ENCODE measurements around the gene IL15RA.

The IL15RA gene

GRCh38 chr10:5970527-5970926, 6.8 kb downstream of the IL15RA start:
- no peak for TF ChIP-seq CTCF (conservative IDR thresholded peaks at IDR 0.05; ENCODE audit: low read length)
- no peak overlapping the region for H3K4me3 ChIP-seq (ENCODE audit: low read length)
- DNase-seq (ENCODE audit: low read depth), result no peak

- TF ChIP-seq CTCF (conservative IDR thresholded peaks at IDR 0.05; ENCODE audit: low read length), result no peak
Measured at GRCh38 chr10:5970066-5970465, 7.3 kb downstream of the IL15RA start.

GRCh38 chr10:5968681-5969453, 8.5 kb downstream of the IL15RA start:
- no peak for DNase-seq (ENCODE audit: low read depth)
- TF ChIP-seq CTCF (conservative IDR thresholded peaks at IDR 0.05; ENCODE audit: low read length), result no peak

More at GRCh38 chr10:5970066-5970465, 7.3 kb downstream of the IL15RA start:
- DNase-seq (ENCODE audit: low read depth), result no peak
- no peak overlapping the region for H3K4me3 ChIP-seq (ENCODE audit: low read length)

GRCh38 chr10:5968037-5968680, 9.2 kb downstream of the IL15RA start:
- no peak for DNase-seq (ENCODE audit: low read depth)
- no peak overlapping the region for H3K4me3 ChIP-seq (ENCODE audit: low read length)
- TF ChIP-seq CTCF (conservative IDR thresholded peaks at IDR 0.05; ENCODE audit: low read length), result no peak

More at GRCh38 chr10:5968681-5969453, 8.5 kb downstream of the IL15RA start:
- H3K4me3 ChIP-seq (ENCODE audit: low read length), result no peak overlapping the region

- H3K4me3 ChIP-seq (ENCODE audit: low read length), result no peak overlapping the region
- no peak for TF ChIP-seq CTCF (conservative IDR thresholded peaks at IDR 0.05; ENCODE audit: low read length)
- DNase-seq (ENCODE audit: low read depth), result no peak
Measured at GRCh38 chr10:5965266-5965665, 12.1 kb downstream of the IL15RA start.

GRCh38 chr10:5964736-5965135, 12.6 kb downstream of the IL15RA start:
- H3K4me3 ChIP-seq (ENCODE audit: low read length), result no peak overlapping the region
- TF ChIP-seq CTCF (conservative IDR thresholded peaks at IDR 0.05; ENCODE audit: low read length), result no peak
- no peak for DNase-seq (ENCODE audit: low read depth)

GRCh38 chr10:5963591-5963990, 13.8 kb downstream of the IL15RA start:
- no peak for DNase-seq (ENCODE audit: low read depth)
- no peak overlapping the region for H3K4me3 ChIP-seq (ENCODE audit: low read length)
- no peak for TF ChIP-seq CTCF (conservative IDR thresholded peaks at IDR 0.05; ENCODE audit: low read length)
